ENCODE measurements around the gene CMC2.

CMC2 gene

DNA sequence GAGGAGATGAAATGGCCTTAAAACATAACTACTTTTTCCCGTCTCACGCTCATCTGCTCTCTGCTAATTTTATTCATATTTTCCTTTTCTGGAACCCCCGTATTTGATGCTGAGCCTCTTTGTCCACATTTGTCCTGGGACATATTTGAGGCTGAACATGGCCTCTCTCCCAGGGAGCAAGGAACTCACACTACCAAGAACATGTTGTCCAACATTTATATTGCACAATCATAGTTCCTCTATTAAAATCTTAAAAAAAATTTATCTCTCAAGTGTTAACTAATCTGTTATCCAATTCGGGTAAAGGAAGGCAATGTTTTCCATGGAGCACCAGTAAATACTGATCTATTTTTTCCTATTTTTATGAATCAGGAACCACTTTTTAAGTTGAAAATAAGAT, 60.2 kb downstream of the CMC2 start:
- H3K4me1 ChIP-seq (ENCODE audit: insufficient read depth, low read length) = no peaks in the 10 kb centered on the region
- no peaks in the 10 kb centered on the region for H3K36me3 ChIP-seq (ENCODE audit: insufficient read depth, low read length)
- no peak overlapping the region for H3K9ac ChIP-seq (ENCODE audit: low read depth, low read length)
- no peaks in the 10 kb centered on the region for H3K9me3 ChIP-seq (ENCODE audit: control insufficient read depth, insufficient read depth, low read length)

DNA sequence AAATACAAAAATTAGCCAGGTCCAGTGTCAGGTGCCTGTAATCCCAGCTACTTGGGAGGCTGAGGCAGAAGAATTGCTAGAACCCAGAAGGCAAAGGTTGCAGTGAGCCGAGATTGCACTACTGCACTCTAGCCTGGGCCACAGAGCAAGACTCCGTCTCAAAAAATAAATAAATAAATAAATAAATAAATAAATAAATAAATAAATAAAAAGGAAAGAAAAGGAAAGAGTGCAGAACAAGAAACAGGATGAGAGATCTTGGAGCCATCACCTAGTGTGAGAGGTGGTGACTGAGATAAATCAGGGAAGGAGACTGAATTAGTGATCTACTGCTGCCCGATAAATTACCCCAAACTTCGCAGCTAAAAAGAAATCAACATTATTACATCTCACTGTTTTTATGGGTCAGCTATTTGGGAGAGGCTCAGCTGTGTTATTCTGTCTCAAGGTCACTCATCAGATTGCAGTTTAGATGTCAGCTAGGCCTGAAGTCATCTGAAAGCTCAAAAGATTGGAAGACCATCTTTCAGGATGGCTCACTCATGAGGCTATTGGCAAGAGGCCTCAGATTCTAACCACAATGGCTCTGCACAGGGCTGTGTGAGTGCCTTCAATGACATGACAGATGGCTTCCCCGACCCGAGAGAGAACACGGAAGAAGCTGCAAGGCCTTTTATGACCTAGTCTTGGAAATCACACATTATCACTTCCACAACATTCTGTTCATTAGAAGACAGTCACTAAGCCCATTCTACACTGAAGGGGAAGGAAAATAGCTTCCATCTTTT, 66.4 kb downstream of the CMC2 start:
- no peaks in the 10 kb centered on the region for H3K36me3 ChIP-seq (ENCODE audit: insufficient read depth, low read length)
- no peaks in the 10 kb centered on the region for H3K9me3 ChIP-seq (ENCODE audit: control insufficient read depth, insufficient read depth, low read length)
- H3K9ac ChIP-seq (ENCODE audit: low read depth, low read length) = no peak overlapping the region
- H3K4me1 ChIP-seq (ENCODE audit: insufficient read depth, low read length) = peaks cover 8% of the 10 kb centered on the region

DNA sequence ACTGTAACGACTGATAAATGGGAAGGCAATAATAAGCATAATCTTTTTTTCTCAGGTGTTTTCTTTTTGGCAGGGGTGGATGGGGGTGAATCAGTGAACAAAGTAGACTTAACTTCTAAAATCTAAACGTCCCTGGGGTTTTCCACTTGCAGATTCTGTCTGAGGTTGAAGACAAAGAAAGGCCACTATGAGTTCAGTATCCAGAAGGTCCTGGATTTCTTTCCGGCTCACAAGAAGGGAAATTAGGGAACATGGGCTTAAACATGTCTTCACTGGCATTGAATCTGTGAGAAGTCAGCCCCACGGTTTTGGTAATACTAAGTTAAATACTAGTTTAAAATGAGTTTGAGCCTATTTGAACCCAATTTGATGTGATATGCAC, 67.8 kb downstream of the CMC2 start:
- no peaks in the 10 kb centered on the region for H3K36me3 ChIP-seq (ENCODE audit: insufficient read depth, low read length)
- H3K9ac ChIP-seq (ENCODE audit: low read depth, low read length) = no peak overlapping the region
- peaks cover 8% of the 10 kb centered on the region for H3K4me1 ChIP-seq (ENCODE audit: insufficient read depth, low read length)
- no peaks in the 10 kb centered on the region for H3K9me3 ChIP-seq (ENCODE audit: control insufficient read depth, insufficient read depth, low read length)

DNA sequence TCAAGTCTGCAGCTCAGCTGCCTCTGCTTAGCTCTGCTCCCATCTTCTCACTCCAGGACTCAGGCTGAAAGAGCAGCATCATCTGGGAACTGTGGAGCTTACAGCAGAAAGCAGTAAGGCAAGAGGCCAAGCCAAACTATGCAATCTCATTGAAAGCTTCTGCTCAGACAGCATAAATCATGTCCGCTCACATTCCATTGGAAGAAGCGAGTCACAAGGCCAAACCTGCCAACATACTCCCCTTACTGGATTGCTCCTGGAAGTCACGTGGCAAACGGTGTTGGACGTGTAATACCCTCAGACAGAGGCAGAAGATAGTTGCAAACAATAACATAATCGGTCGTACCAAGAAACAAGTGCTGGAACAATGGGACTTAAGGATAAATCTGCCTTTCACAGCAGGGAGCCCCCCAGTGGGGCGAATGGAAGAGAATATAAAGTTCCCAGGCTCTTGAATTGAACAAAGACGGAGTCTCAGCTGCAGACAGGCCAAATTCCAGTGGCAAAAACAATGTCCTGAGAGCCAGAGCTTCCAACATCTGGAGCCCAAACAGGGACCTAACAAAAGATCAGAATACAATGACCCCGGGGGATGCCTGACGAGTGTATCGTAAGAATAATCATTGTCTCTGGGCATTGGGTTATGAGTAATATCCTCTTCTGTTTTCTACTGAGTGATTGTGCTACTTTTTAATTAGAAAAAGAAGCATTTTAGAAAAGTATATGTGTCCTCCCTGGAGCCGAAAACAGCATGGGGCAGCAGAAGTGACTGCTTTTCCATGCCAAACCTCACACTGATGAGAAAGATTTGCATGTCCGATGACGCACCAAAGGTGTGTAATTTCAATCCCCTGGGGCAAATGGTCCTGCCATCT, 68.4 kb downstream of the CMC2 start:
- H3K9ac ChIP-seq (ENCODE audit: low read depth, low read length) = no peak overlapping the region
- H3K9me3 ChIP-seq (ENCODE audit: control insufficient read depth, insufficient read depth, low read length) = no peaks in the 10 kb centered on the region
- no peaks in the 10 kb centered on the region for H3K36me3 ChIP-seq (ENCODE audit: insufficient read depth, low read length)
- H3K4me1 ChIP-seq (ENCODE audit: insufficient read depth, low read length) = peaks cover 8% of the 10 kb centered on the region

DNA sequence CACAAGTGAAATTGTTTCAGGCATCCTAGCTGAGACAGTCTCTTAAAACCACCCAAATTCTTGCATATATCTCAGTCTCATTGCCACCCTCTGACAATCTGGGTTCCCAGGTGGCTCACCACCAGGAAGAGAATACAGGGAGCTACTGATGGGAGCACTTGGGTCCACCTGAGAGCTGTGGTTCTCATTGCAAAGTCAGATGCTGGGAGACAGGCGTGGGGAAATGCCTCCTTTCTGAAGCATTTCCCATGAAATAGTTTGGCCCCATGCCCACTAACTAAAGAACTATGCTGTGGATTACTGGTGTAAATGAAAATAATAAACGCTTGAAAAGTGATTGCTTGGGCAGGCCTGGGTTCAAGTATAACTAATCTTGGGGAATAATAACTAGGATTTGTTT, 70.3 kb downstream of the CMC2 start:
- H3K4me1 ChIP-seq (ENCODE audit: insufficient read depth, low read length) = peaks cover 8% of the 10 kb centered on the region
- no peaks in the 10 kb centered on the region for H3K36me3 ChIP-seq (ENCODE audit: insufficient read depth, low read length)
- H3K9ac ChIP-seq (ENCODE audit: low read depth, low read length) = no peak overlapping the region
- no peaks in the 10 kb centered on the region for H3K9me3 ChIP-seq (ENCODE audit: control insufficient read depth, insufficient read depth, low read length)

DNA sequence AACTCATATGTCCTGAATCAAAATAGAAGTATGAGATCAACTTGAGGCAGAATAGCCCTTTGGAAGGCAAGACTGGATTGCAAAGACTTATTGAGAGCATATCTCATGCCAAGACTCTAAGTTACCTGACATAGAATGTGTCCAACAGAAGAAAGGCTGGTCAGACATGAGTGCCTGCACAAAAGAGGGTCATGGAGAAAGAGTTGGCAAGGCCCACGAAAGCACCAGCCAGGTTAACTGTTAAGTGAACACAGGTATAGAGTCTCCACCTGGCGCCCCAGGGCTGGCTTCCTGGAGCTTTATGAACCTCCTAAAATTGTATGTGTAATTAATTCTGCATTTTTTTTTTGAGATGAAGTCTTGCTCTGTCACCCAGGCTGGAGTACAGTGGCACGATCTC, 71.0 kb downstream of the CMC2 start:
- no peak overlapping the region for H3K9ac ChIP-seq (ENCODE audit: low read depth, low read length)
- H3K4me1 ChIP-seq (ENCODE audit: insufficient read depth, low read length) = peaks cover 8% of the 10 kb centered on the region
- no peaks in the 10 kb centered on the region for H3K36me3 ChIP-seq (ENCODE audit: insufficient read depth, low read length)
- H3K9me3 ChIP-seq (ENCODE audit: control insufficient read depth, insufficient read depth, low read length) = no peaks in the 10 kb centered on the region

DNA sequence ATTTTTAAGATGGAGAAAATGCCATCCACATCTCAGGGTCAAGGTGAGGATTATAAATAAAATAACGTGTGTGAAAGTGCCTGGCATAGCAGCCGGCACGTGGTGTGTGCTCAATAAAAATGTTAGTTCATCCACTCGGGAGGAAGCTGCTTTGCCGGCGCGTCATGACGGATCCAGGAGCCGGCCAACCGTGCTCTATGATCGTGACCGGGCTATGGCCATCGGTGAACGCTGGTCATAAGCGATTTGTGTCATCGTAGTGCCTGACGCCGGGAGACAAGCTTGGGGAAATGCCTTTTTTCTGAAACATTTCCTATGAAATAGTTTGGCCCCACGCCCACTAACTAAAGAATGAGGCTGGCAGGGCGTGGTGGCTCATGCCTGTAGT, 74.0 kb downstream of the CMC2 start:
- Histone ChIP-seq H3K9ac (ENCODE audit: low read depth, low read length) (peak overlapping the region; percentile 58; the same call in 1 of the 2 replicates), H3K9me3 (ENCODE audit: control insufficient read depth, insufficient read depth, low read length) (no peaks in the 10 kb centered on the region), H3K4me1 (ENCODE audit: insufficient read depth, low read length) (peaks cover 2% of the 10 kb centered on the region; the same call in 1 of the 2 replicates), H3K36me3 (ENCODE audit: insufficient read depth, low read length) (no peaks in the 10 kb centered on the region)

DNA sequence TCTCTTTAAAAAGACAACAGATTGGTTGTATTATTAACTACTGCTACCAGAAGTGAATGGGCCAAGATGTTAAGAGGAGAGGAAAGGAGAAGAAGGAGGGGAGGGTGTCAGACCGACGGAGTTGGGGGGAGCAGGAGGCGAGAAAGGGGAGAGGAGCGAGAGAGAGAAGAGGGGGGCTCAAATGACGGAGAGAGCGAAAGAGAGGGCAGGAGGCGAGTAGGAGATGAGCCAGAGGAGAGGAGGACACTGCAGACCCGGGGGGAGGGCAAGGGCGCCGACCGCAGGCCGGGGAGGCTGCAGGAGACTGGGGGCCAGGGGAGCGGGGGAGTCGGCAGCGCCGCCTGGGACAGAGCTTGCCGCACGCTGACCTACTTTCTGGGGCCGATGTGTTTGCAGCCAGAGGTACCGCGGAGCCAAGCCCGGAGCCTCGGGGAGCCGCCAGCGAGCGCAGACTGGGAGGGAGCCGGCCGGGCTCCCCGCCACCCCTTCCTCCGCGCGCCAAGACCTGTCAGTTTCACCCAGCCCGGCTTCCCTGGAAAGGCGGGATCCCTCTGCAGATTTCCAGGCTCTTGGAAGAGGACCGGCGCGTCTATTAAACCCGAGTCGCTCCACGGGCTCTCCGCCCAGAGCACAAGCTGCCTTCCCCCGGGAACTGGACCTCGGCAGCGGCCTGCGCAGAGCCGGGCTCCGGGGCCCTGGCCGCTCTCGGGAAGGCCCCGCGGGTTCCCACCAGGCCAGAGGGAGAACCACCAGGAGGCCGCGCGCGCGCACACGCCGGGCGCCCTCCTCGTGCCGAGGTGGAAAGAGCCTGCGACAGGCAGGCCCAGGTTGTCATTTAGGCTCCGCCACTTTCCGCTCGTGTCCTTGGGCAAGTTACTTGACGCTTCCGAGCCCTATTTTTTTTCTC, 74.6 kb downstream of the CMC2 start:
- H3K9ac ChIP-seq (ENCODE audit: low read depth, low read length) = peak overlapping the region; percentile 58
- no peaks in the 10 kb centered on the region for H3K4me1 ChIP-seq (ENCODE audit: insufficient read depth, low read length)
- no peaks in the 10 kb centered on the region for H3K9me3 ChIP-seq (ENCODE audit: control insufficient read depth, insufficient read depth, low read length)
- H3K36me3 ChIP-seq (ENCODE audit: insufficient read depth, low read length) = no peaks in the 10 kb centered on the region

DNA sequence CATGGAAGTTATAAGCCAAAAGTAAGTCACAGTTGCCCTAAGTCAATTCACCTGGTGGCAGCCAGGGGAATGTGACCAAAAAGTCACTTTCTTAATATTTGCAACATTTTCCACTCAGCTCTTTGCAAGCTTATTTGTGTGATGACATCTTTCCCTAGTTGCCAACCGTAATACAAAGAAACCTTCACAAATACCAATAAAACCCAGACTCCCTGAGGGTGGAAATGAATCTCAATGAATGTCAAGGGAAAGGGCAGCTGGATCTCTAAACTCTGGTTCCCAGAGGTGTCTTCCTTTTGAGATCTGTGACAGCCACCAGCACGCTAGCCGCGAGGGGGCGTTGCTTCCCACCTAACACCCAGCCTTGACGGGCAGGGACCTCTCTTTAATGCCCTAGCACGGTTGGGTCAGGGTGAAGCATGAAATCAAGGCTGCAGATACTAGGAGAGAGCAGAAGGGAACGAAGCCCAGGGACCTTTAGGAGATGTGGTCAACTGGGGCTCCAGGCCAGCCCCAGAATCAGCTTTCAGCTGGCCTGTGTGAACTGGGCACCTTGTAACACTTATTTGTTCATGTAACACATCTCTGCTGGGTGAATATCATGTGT, 82.2 kb downstream of the CMC2 start:
- Histone ChIP-seq H3K9ac (ENCODE audit: low read depth, low read length) (no peak overlapping the region), H3K9me3 (ENCODE audit: control insufficient read depth, insufficient read depth, low read length) (no peaks in the 10 kb centered on the region), H3K36me3 (ENCODE audit: insufficient read depth, low read length) (no peaks in the 10 kb centered on the region), H3K4me1 (ENCODE audit: insufficient read depth, low read length) (0 out of 2 replicates have a peak, but pooled peaks cover 2% of the 10 kb centered on the region)

DNA sequence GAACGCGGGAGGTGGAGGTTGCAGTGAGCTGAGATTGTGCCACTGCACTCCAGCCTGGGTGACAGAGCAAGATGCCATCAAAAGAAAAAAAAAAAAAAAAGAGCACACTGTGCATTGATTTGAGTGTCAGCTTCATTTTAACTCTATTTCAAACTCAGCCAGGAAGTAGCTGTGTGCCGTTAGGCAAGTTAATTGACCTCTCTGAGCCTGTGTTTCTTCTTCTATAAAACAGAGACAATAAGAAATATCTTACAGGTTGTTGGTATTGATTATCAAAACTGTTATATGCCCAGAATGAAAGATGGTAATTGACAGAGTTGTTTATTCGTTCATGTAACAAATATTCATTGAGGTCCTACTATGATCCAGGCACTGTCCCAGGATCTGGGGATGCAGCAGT, 83.3 kb downstream of the CMC2 start:
- Histone ChIP-seq H3K36me3 (ENCODE audit: insufficient read depth, low read length) (no peaks in the 10 kb centered on the region), H3K9me3 (ENCODE audit: control insufficient read depth, insufficient read depth, low read length) (no peaks in the 10 kb centered on the region), H3K4me1 (ENCODE audit: insufficient read depth, low read length) (0 out of 2 replicates have a peak, but pooled peaks cover 2% of the 10 kb centered on the region), H3K9ac (ENCODE audit: low read depth, low read length) (no peak overlapping the region)
